PC-3 (cell line): ENCODE results near the gene GSTO1.

Source experiments
- EZH2phosphoT487 ChIP-seq: fragments of 300-600 bp; sonication (generic); IDR thresholded peaks from 2 replicates; pipeline ENCODE4 v1.6.1; 2018; ENCODE audit warnings: mild to moderate bottlenecking, antibody characterized with exemption, low read length, borderline replicate concordance
- TF ChIP-seq, protein P1 (sequence below): fragments of 300-600 bp; sonication (generic); conservative IDR thresholded peaks from 2 replicates; pipeline ENCODE4 v1.5.1; 2017; ENCODE audit warnings: antibody characterized with exemption, low read depth, mild to moderate bottlenecking, low read length

DNA sequence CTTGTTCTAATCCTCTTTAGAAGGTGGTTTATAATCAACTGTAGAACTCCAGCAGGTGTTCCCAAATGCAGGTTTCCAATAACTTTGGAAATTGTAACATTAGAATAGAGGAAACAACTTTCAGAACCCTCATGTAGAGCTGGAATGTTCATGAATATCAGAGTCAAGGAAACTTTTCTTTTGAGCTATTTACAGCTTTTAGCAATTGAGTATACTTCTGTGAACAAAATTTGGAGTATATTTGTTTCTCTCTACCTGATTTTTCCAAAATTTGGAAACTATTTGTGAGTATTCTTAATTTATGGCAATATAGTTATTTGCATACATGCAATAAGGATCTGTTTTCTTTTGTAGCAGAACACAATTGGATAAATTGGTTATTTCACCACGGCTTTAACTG, 19.8 kb upstream of the GSTO1 start:
- TF ChIP-seq, protein P1, sequence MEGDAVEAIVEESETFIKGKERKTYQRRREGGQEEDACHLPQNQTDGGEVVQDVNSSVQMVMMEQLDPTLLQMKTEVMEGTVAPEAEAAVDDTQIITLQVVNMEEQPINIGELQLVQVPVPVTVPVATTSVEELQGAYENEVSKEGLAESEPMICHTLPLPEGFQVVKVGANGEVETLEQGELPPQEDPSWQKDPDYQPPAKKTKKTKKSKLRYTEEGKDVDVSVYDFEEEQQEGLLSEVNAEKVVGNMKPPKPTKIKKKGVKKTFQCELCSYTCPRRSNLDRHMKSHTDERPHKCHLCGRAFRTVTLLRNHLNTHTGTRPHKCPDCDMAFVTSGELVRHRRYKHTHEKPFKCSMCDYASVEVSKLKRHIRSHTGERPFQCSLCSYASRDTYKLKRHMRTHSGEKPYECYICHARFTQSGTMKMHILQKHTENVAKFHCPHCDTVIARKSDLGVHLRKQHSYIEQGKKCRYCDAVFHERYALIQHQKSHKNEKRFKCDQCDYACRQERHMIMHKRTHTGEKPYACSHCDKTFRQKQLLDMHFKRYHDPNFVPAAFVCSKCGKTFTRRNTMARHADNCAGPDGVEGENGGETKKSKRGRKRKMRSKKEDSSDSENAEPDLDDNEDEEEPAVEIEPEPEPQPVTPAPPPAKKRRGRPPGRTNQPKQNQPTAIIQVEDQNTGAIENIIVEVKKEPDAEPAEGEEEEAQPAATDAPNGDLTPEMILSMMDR = no peak
- TF ChIP-seq EZH2phosphoT487 = no peak
